HUES6 (cell line): ENCODE measurements around the gene FRMD4B.

ENCODE experiments used
- H3K27ac ChIP-seq: 2 replicates; pipeline ENCODE4 v1.7.0; 2013; ENCODE audit warnings: low read depth, mild to moderate bottlenecking, low read length, inconsistent platforms
- H3K27me3 ChIP-seq: 2 replicates; pipeline ENCODE4 v1.6.1; 2013; ENCODE audit warnings: low read length; ENCODE audit not compliant: control insufficient read depth, insufficient read depth
- H3K36me3 ChIP-seq: 2 replicates; pipeline ENCODE4 v1.6.1; 2013; ENCODE audit warnings: low read length; ENCODE audit not compliant: control insufficient read depth, insufficient read depth
- H3K4me1 ChIP-seq: 2 replicates; pipeline ENCODE4 v1.6.1; 2013; ENCODE audit warnings: low read length; ENCODE audit not compliant: control insufficient read depth, insufficient read depth
- H3K4me3 ChIP-seq: 2 replicates; pipeline ENCODE4 v1.5.1; 2013; ENCODE audit warnings: low read depth, low read length
- H3K9ac ChIP-seq: one replicate; pipeline ENCODE4 v1.6.1; 2013; ENCODE audit warnings: mild to moderate bottlenecking, low read length
- H3K9me3 ChIP-seq: 2 replicates; pipeline ENCODE4 v1.6.1; 2013; ENCODE audit warnings: low read depth, low read length; ENCODE audit not compliant: control insufficient read depth, insufficient read depth

The FRMD4B gene

GRCh38 chr3:69122403-69122802, 263.5 kb downstream of the FRMD4B start, which contains the start of gene LMOD3:
Gene LMOD3 (minus strand): TSS chr3:69122595. CDS start chr3:69122386, 209 bp downstream.
- H3K9ac ChIP-seq = no peak within 1 kb of the TSS

GRCh38 chr3:69121950-69122349, 263.9 kb downstream of the FRMD4B start:
- Histone ChIP-seq H3K27me3 (no peaks in the 10 kb centered on the region), H3K4me1 (no peaks in the 10 kb centered on the region), H3K27ac (no peak overlapping the region), H3K36me3 (no peaks in the 10 kb centered on the region), H3K9me3 (no peaks in the 10 kb centered on the region), H3K4me3 (no peak overlapping the region), H3K9ac (no peak overlapping the region)

More at GRCh38 chr3:69122403-69122802, 263.5 kb downstream of the FRMD4B start, which contains the start of gene LMOD3:
- Histone ChIP-seq H3K9me3 (no peaks in the 10 kb centered on the region), H3K27ac (no peak within 1 kb of the TSS), H3K36me3 (no peaks in the 10 kb centered on the region), H3K27me3 (no peaks in the 10 kb centered on the region), H3K4me1 (no peaks in the 10 kb centered on the region), H3K4me3 (no peak within 1 kb of the TSS)

- Histone ChIP-seq H3K9me3 (no peaks in the 10 kb centered on the region), H3K4me3 (no peak overlapping the region), H3K9ac (no peak overlapping the region), H3K27ac (no peak overlapping the region), H3K4me1 (no peaks in the 10 kb centered on the region), H3K36me3 (no peaks in the 10 kb centered on the region), H3K27me3 (no peaks in the 10 kb centered on the region)
Observed at GRCh38 chr3:69121513-69121912, 264.4 kb downstream of the FRMD4B start.

- Histone ChIP-seq H3K27ac (no peak overlapping the region), H3K9ac (no peak overlapping the region), H3K9me3 (no peaks in the 10 kb centered on the region), H3K27me3 (no peaks in the 10 kb centered on the region), H3K4me3 (no peak overlapping the region), H3K36me3 (no peaks in the 10 kb centered on the region), H3K4me1 (no peaks in the 10 kb centered on the region)
Observed at GRCh38 chr3:69120879-69121464, 264.9 kb downstream of the FRMD4B start.
